WTC11 (cell line): Measurements from ENCODE around the gene NLRP1.

Experiments used
- AFF4 ChIP-seq: sonication (generic); formaldehyde crosslinking; IDR thresholded peaks from 2 replicates; pipeline ENCODE4 v1.8.1; 2023; ENCODE audit warnings: mild to moderate bottlenecking, missing genetic modification reagents, borderline replicate concordance
- ATF2 ChIP-seq: sonication (generic); formaldehyde crosslinking; IDR thresholded peaks from 2 replicates; pipeline ENCODE4 v1.8.1; 2022; ENCODE audit warnings: low read depth, missing genetic modification reagents, borderline replicate concordance
- ATF6 ChIP-seq: sonication (generic); formaldehyde crosslinking; IDR thresholded peaks from 2 replicates; pipeline ENCODE4 v1.8.1; 2023; ENCODE audit warnings: mild to moderate bottlenecking, missing genetic modification reagents
- CREB1 ChIP-seq: sonication (generic); formaldehyde crosslinking; IDR thresholded peaks from 2 replicates; pipeline ENCODE4 v1.8.0; 2023; ENCODE audit warnings: mild to moderate bottlenecking, missing genetic modification reagents
- CTCF ChIP-seq: fragments of 200-600 bp; IDR thresholded peaks from 2 replicates; pipeline ENCODE4 v1.8.0; 2022; ENCODE audit warnings: antibody characterized with exemption
- E2F1 ChIP-seq: sonication (generic); formaldehyde crosslinking; IDR thresholded peaks from 2 replicates; pipeline ENCODE4 v1.8.0; 2022; ENCODE audit warnings: mild to moderate bottlenecking, missing genetic modification reagents
- ESRRA ChIP-seq: sonication (generic); formaldehyde crosslinking; IDR thresholded peaks from 2 replicates; pipeline ENCODE4 v1.8.1; 2022; ENCODE audit warnings: mild to moderate bottlenecking, missing genetic modification reagents, borderline replicate concordance
- MAX ChIP-seq: sonication (generic); formaldehyde crosslinking; IDR thresholded peaks from 2 replicates; pipeline ENCODE4 v1.8.0; 2022; ENCODE audit warnings: mild to moderate bottlenecking, missing genetic modification reagents
- NR1H2 ChIP-seq: sonication (generic); formaldehyde crosslinking; IDR thresholded peaks from 2 replicates; pipeline ENCODE4 v1.9.0; 2021; ENCODE audit warnings: mild to moderate bottlenecking, moderate library complexity, missing genetic modification reagents
- PRDM15 ChIP-seq: sonication (generic); formaldehyde crosslinking; IDR thresholded peaks from 2 replicates; pipeline ENCODE4 v1.8.0; 2022; ENCODE audit warnings: missing genetic modification reagents
- PREB ChIP-seq: sonication (generic); formaldehyde crosslinking; IDR thresholded peaks from 2 replicates; pipeline ENCODE4 v1.8.1; 2022; ENCODE audit warnings: mild to moderate bottlenecking, missing genetic modification reagents, moderate library complexity, borderline replicate concordance
- SP1 ChIP-seq: sonication (generic); formaldehyde crosslinking; conservative IDR thresholded peaks from 2 replicates; pipeline ENCODE4 v1.8.1; 2022; ENCODE audit warnings: missing genetic modification reagents

GRCh38 chr17:5513628-5514027 is 70.7 kb downstream of the NLRP1 start:
- TF ChIP-seq NR1H2 (CRISPR knock-in tag) (no peak), CTCF (no peak), MAX (CRISPR knock-in tag) (no peak), E2F1 (CRISPR knock-in tag) (no peak), PREB (no peak), CREB1 (CRISPR knock-in tag) (no peak), ATF6 (no peak), ESRRA (CRISPR knock-in tag) (no peak), PRDM15 (CRISPR knock-in tag) (no peak), SP1 (CRISPR knock-in tag) (no peak), AFF4 (CRISPR knock-in tag) (no peak), ATF2 (CRISPR knock-in tag) (no peak)
